Small intestine (tissue), 7 donors: ENCODE results near the gene POU6F1. TPM values are rescaled to one million over a fixed set of nuclear protein-coding genes. Genes with fewer than 3 reads are reported as not detected.

Experiments
- DNase-seq, 2 donors: peaks; one replicate each; pipeline versions ENCODE4 v3.0.0 to v3.0.0-alpha.2; 2013
- FAIRE-seq: peaks from 2 replicates; lab custom pipeline; 2012; peaks lifted over from hg19 to GRCh38; lab: Jason Lieb, UNC
- H3K27ac ChIP-seq, 3 donors: one replicate each; pipeline ENCODE4 v1.5.1; 2013; ENCODE audit warnings: low read length in 2 of 3, mild to moderate bottlenecking in 2 of 3, control low read depth in 1 of 3, inconsistent platforms in 1 of 3, low read depth in 1 of 3, moderate library complexity in 1 of 3
- H3K27me3 ChIP-seq, 3 donors: one replicate each; pipeline ENCODE4 v1.6.1; 2013; ENCODE audit warnings: low read length in 3 of 3, inconsistent platforms in 1 of 3; ENCODE audit not compliant: control insufficient read depth in 3 of 3, insufficient read depth in 3 of 3
- H3K36me3 ChIP-seq, 3 donors: one replicate each; pipeline ENCODE4 v1.6.1; 2013; ENCODE audit warnings: low read length in 3 of 3, inconsistent platforms in 1 of 3, low read depth in 1 of 3, mild to moderate bottlenecking in 1 of 3, moderate library complexity in 1 of 3; ENCODE audit not compliant: control insufficient read depth in 3 of 3, insufficient read depth in 2 of 3
- H3K4me1 ChIP-seq, 3 donors: one replicate each; pipeline ENCODE4 v1.6.1; 2013; ENCODE audit warnings: low read length in 2 of 3, inconsistent platforms in 1 of 3, low read depth in 1 of 3, mild to moderate bottlenecking in 1 of 3, moderate library complexity in 1 of 3; ENCODE audit not compliant: control insufficient read depth in 3 of 3, insufficient read depth in 2 of 3
- H3K4me3 ChIP-seq, 3 donors: one replicate each; pipeline ENCODE4 v1.5.1; 2013; ENCODE audit warnings: low read length in 3 of 3, control low read depth in 1 of 3, inconsistent platforms in 1 of 3, low read depth in 1 of 3, mild to moderate bottlenecking in 1 of 3, moderate library complexity in 1 of 3
- H3K9me3 ChIP-seq, 2 donors: one replicate each; pipeline ENCODE4 v1.6.1; 2013; ENCODE audit warnings: low read depth in 1 of 2, low read length in 1 of 2; ENCODE audit not compliant: control insufficient read depth in 2 of 2, insufficient read depth in 1 of 2
- WGBS, 3 donors: extraction: QIAGEN DNeasy Blood & Tissue Kit; methylation state at CpG; one replicate each; pipeline ENCODE4 v1.1.7; 2013; 5-methylcytosine and 5-hydroxymethylcytosine counted together
- polyA plus RNA-seq, 4 donors: library from polyadenylated mRNA; stranded (reverse) in 3 of 4; unstranded in 1 of 4; fragments of 200-250 nt in 3 of 4; fragments of 120-200 nt in 1 of 4; gene quantifications; one replicate each; pipeline versions ENCODE4 v1.2.1 to v1.2.3, GENCODE V29; 2013
- donor health status: healthy with polysubstance abuse.
- donor health status: control.
- donor health status: control.
- donor health status: Bipolar disorder and iron deficiency.
- donor health status: healthy.

Gene POU6F1
- polyA plus RNA-seq, 4 donors = 0.22 to 6.1 (median 3.5) TPM

- Histone ChIP-seq H3K4me3 (no peak overlapping the region), H3K27me3 (no peaks in the 10 kb centered on the region), H3K4me1 (no peaks in the 10 kb centered on the region), H3K36me3 (no peaks in the 10 kb centered on the region), H3K27ac (no peak overlapping the region), H3K9me3 (no peaks in the 10 kb centered on the region)
- WGBS, 3 donors = 76 to 87% (median 84%) methylated on average over 5 of the region's 5 CpGs
- no peak for FAIRE-seq
- DNase-seq = no peak
Observed at GRCh38 chr12:51181558-51181957, 36.3 kb downstream of the POU6F1 start.

GRCh38 chr12:51177897-51178296, 40.0 kb downstream of the POU6F1 start:
- Histone ChIP-seq H3K9me3 (no peaks in the 10 kb centered on the region), H3K4me1 (no peaks in the 10 kb centered on the region), H3K27me3 (no peaks in the 10 kb centered on the region), H3K4me3 (no peak overlapping the region), H3K27ac (no peak overlapping the region), H3K36me3 (no peaks in the 10 kb centered on the region)
- WGBS, 3 donors = 59 to 74% (median 71%) methylated on average over 2 of the region's 2 CpGs
- peak in 1 of 2 donors; percentile 17 for DNase-seq
- no peak for FAIRE-seq

- WGBS, 3 donors = 11 to 71% (median 38%) methylated on average over 1 of the region's 1 CpG
- Histone ChIP-seq H3K36me3 (no peaks in the 10 kb centered on the region), H3K9me3 (no peaks in the 10 kb centered on the region), H3K4me3 (no peak overlapping the region), H3K4me1 (no peaks in the 10 kb centered on the region), H3K27ac (no peak overlapping the region), H3K27me3 (no peaks in the 10 kb centered on the region)
- DNase-seq = no peak
- no peak for FAIRE-seq
Observed at GRCh38 chr12:51174501-51174900, 43.4 kb downstream of the POU6F1 start.

- Histone ChIP-seq H3K27me3 (no peaks in the 10 kb centered on the region), H3K36me3 (peaks cover 0 to 8% (median 0%) of the 10 kb centered on the region in 3 donors), H3K4me3 (peak within 1 kb of the TSS; percentile 65 to 81 (median 79)), H3K27ac (peak within 1 kb of the TSS; percentile 88 to 97 (median 94)), H3K9me3 (no peaks in the 10 kb centered on the region), H3K4me1 (no peaks in the 10 kb centered on the region)
- FAIRE-seq = no peak
- peak; percentile 98 for DNase-seq
- 1% methylated on average over 58 of the region's 58 CpGs for WGBS, 3 donors
Observed at GRCh38 chr12:51172515-51173431, 45.1 kb downstream of the POU6F1 start, which contains the start of gene TFCP2. TSS of gene TFCP2 (minus strand) at chr12:51173135. CDS start at chr12:51172422, 713 bp downstream.

- H3K27me3 ChIP-seq = no peaks in the 10 kb centered on the region
- peaks cover 0 to 12% (median 0%) of the 10 kb centered on the region in 3 donors for H3K36me3 ChIP-seq
- H3K9me3 ChIP-seq = no peaks in the 10 kb centered on the region
- 2 to 3% (median 3%) methylated on average over 16 of the region's 16 CpGs for WGBS, 3 donors
- peak in 1 of 2 donors; percentile 40 for DNase-seq
- H3K4me3 ChIP-seq = peak overlapping the region; percentile 65 to 81 (median 79)
- no peak for FAIRE-seq
- no peaks in the 10 kb centered on the region for H3K4me1 ChIP-seq
- H3K27ac ChIP-seq = peak overlapping the region; percentile 88 to 97 (median 94)
Observed at GRCh38 chr12:51171884-51172514, 45.9 kb downstream of the POU6F1 start.

- DNase-seq (no peak), FAIRE-seq (no peak)
- WGBS, 3 donors = 67 to 84% (median 75%) methylated on average over 3 of the region's 3 CpGs
- Histone ChIP-seq H3K36me3 (peaks cover 0 to 23% (median 0%) of the 10 kb centered on the region in 3 donors), H3K9me3 (peaks cover 0 to 3% of the 10 kb centered on the region in 2 donors), H3K27me3 (no peaks in the 10 kb centered on the region), H3K4me1 (no peaks in the 10 kb centered on the region), H3K4me3 (no peak overlapping the region), H3K27ac (no peak overlapping the region)
Observed at GRCh38 chr12:51163795-51164194, 54.1 kb downstream of the POU6F1 start.

- Histone ChIP-seq H3K4me1 (no peaks in the 10 kb centered on the region), H3K36me3 (peaks cover 0 to 13% (median 0%) of the 10 kb centered on the region in 3 donors), H3K27me3 (no peaks in the 10 kb centered on the region), H3K27ac (no peak overlapping the region), H3K9me3 (peaks cover 0 to 3% of the 10 kb centered on the region in 2 donors), H3K4me3 (no peak overlapping the region)
- no peak for DNase-seq
- 98 to 99% (median 99%) methylated on average over 6 of the region's 6 CpGs for WGBS, 3 donors
- FAIRE-seq = no peak
Observed at GRCh38 chr12:51162217-51162616, 55.6 kb downstream of the POU6F1 start.

- Histone ChIP-seq H3K27ac (no peak overlapping the region), H3K4me1 (no peaks in the 10 kb centered on the region), H3K4me3 (no peak overlapping the region), H3K36me3 (peaks cover 0 to 13% (median 1%) of the 10 kb centered on the region in 3 donors), H3K9me3 (peaks cover 0 to 3% of the 10 kb centered on the region in 2 donors), H3K27me3 (no peaks in the 10 kb centered on the region)
- no peak for FAIRE-seq
- no peak for DNase-seq
- WGBS, 3 donors = 78 to 89% (median 87%) methylated on average over 7 to 8 of the region's 8 CpGs
Observed at GRCh38 chr12:51160814-51161459, 56.9 kb downstream of the POU6F1 start.
